GM12878 (cell line): ENCODE measurements around the gene PKNOX1. TPM values are rescaled to one million over a fixed set of nuclear protein-coding genes. Genes with fewer than 3 reads are reported as not detected.

ENCODE experiments used
- ATAC-seq: fragments of 200-7000 bp; cut with Tn5 transposase; 3 replicates; pipeline ENCODE4 v1.9.1; 2020; ENCODE audit warnings: mild to moderate bottlenecking, moderate library complexity
- BruUV-seq: library from RNA; stranded (reverse); fragments of 400-500 nt; replicated peaks from 2 replicates; lab custom pipeline; 2021; lab: Mats Ljungman, UMichigan
- CTCF ChIA-PET: fragments of 300-600 bp; sonication (Branson Sonifier 250); formaldehyde crosslinking; extraction: SDS; loops from one replicate; lab custom pipeline; 2021; ENCODE audit warnings: inconsistent platforms; lab: Yijun Ruan, JAX
- POLR2A ChIA-PET: fragments of 350-600 bp; formaldehyde crosslinking; extraction: SDS; loops from one replicate; lab custom pipeline; 2021; ENCODE audit warnings: inconsistent platforms; lab: Charles Lee
- RAD21 ChIA-PET: fragments of 300-600 bp; sonication (Branson Sonifier 250); formaldehyde crosslinking; loops from one replicate; lab custom pipeline; 2023; ENCODE audit warnings: antibody characterized with exemption; ENCODE audit not compliant: unreplicated experiment; lab: Charles Lee
- SMC1A ChIA-PET: fragments of 300-600 bp; sonication (Branson Sonifier 250); formaldehyde crosslinking; loops from one replicate; lab custom pipeline; 2023; ENCODE audit not compliant: unreplicated experiment, uncharacterized antibody; lab: Charles Lee
- DNase-seq: peaks from one replicate; pipeline ENCODE4 v3.0.0-alpha.2; 2011; ENCODE audit warnings: low read depth, low spot score
- FAIRE-seq: peaks from 3 replicates; lab custom pipeline; 2011; peaks lifted over from hg19 to GRCh38; lab: Jason Lieb, UNC
- H2AFZ ChIP-seq: 2 replicates; pipeline ENCODE4 v1.6.0; 2011; ENCODE audit warnings: low read depth, low read length, control low read depth; ENCODE audit not compliant: control insufficient read depth
- H3K27ac ChIP-seq: 2 replicates; pipeline ENCODE4 v1.5.1; 2011; ENCODE audit warnings: control low read depth; ENCODE audit not compliant: control insufficient read depth, insufficient read depth
- H3K27me3 ChIP-seq, 2 experiments: replicated peaks in 1 of 2; 2 replicates each; pipeline versions ENCODE4 v1.6.0 to v1.6.1; 2011; ENCODE audit warnings: low read length in 1 of 2; ENCODE audit not compliant: control insufficient read depth in 2 of 2, insufficient read depth in 2 of 2
- H3K36me3 ChIP-seq, 2 experiments: 2 replicates each; pipeline ENCODE4 v1.5.1; 2011; ENCODE audit warnings: low read length in 1 of 2; ENCODE audit not compliant: control insufficient read depth in 2 of 2, insufficient read depth in 2 of 2
- H3K4me1 ChIP-seq: 2 replicates; pipeline ENCODE4 v1.6.1; 2011; ENCODE audit warnings: mild to moderate bottlenecking, low read length, moderate library complexity, mixed read lengths; ENCODE audit not compliant: control insufficient read depth, insufficient read depth
- H3K4me2 ChIP-seq: 2 replicates; pipeline ENCODE4 v1.6.0; 2011; ENCODE audit warnings: control low read depth; ENCODE audit not compliant: control insufficient read depth, insufficient read depth
- H3K4me3 ChIP-seq: fragments of 200-600 bp; sonication (generic); 2 replicates; pipeline ENCODE4 v1.5.1; 2016
- H3K79me2 ChIP-seq: 2 replicates; pipeline ENCODE4 v1.6.0; 2011; ENCODE audit warnings: low read length; ENCODE audit not compliant: control insufficient read depth, insufficient read depth
- H3K9ac ChIP-seq: 2 replicates; pipeline ENCODE4 v1.8.0; 2011; ENCODE audit warnings: low read length, control low read depth, mixed read lengths; ENCODE audit not compliant: control insufficient read depth, insufficient read depth
- H3K9me3 ChIP-seq: replicated peaks from 3 replicates; pipeline ENCODE4 v1.5.1; 2011; ENCODE audit warnings: mild to moderate bottlenecking, low read length; ENCODE audit not compliant: control insufficient read depth, insufficient read depth
- H4K20me1 ChIP-seq: 2 replicates; pipeline ENCODE4 v1.6.0; 2011; ENCODE audit not compliant: control insufficient read depth, insufficient read depth
- BRCA1 ChIP-seq: IDR thresholded peaks from 2 replicates; pipeline ENCODE4 v1.6.1; 2011; ENCODE audit warnings: low read depth, low read length, improper control_type of control experiment
- CREB1 ChIP-seq: IDR thresholded peaks from 2 replicates; pipeline ENCODE4 v1.6.1; 2012; ENCODE audit warnings: low read depth, mild to moderate bottlenecking, inconsistent platforms
- IRF3 ChIP-seq: fragments of 450-650 bp; IDR thresholded peaks from 2 replicates; pipeline ENCODE4 v1.6.1; 2014; ENCODE audit warnings: mild to moderate bottlenecking
- MYB ChIP-seq: fragments of 150-350 bp; IDR thresholded peaks from 2 replicates; pipeline ENCODE4 v1.6.1; 2014; ENCODE audit warnings: mild to moderate bottlenecking, low read depth, low read length, borderline replicate concordance
- NKRF ChIP-seq: fragments of 450-650 bp; conservative IDR thresholded peaks from 2 replicates; pipeline ENCODE4 v1.6.1; 2017; ENCODE audit warnings: mild to moderate bottlenecking, moderate library complexity
- REST ChIP-seq: IDR thresholded peaks from 2 replicates; pipeline ENCODE4 v1.6.1; 2012; ENCODE audit warnings: mild to moderate bottlenecking, low read depth, low read length
- USF1 ChIP-seq: IDR thresholded peaks from 2 replicates; pipeline ENCODE4 v1.6.1; 2011; ENCODE audit warnings: borderline replicate concordance, low read depth, mild to moderate bottlenecking, moderate library complexity, mixed read lengths, low read length; ENCODE audit not compliant: insufficient read depth; ENCODE audit errors: extremely low read length
- ZBED1 ChIP-seq: IDR thresholded peaks from 2 replicates; pipeline ENCODE4 v1.6.1; 2016; ENCODE audit warnings: borderline replicate concordance
- WGBS: methylation state at CpG from one replicate; pipeline ENCODE4 v1.1.6; 2016; ENCODE audit warnings: low lambda C conversion rate; ENCODE audit not compliant: insufficient replicate concordance, insufficient coverage; ENCODE audit errors: missing lambda C conversion rate; 5-methylcytosine and 5-hydroxymethylcytosine counted together
- in situ Hi-C: fragments of 300-500 bp; cut with MboI; formaldehyde crosslinking; loops from 9 replicates; pipeline ENCODE4 v1.14.3; 2018; ENCODE audit warnings: mixed read lengths
- intact Hi-C: fragments of 100-400 bp; cut with micrococcal nuclease; formaldehyde crosslinking; loops from one replicate; pipeline ENCODE4 v1.14.2; 2022; ENCODE audit not compliant: unreplicated experiment
- polyA plus RNA-seq, 11 experiments: library from polyadenylated mRNA; depleted of rRNA in 4 of 11; unstranded in 6 of 11; stranded (reverse) in 5 of 11; fragments of >200 nt; fragmentation: Nextera tagmentation in 4 of 11; fragmentation: Illumina TruSeq in 1 of 11; extraction: Ambion mirVana in 4 of 11; extraction: Trizol in 1 of 11; gene quantifications; 1 replicate in 1 of 11; 2 replicates in 10 of 11; pipeline versions ENCODE4 v1.2.1 to v1.2.3, GENCODE V29; 2011 to 2016; ENCODE audit warnings: inconsistent platforms in 2 of 11, missing spikeins in 2 of 11, low read depth in 1 of 11
- total RNA-seq, 4 experiments: library from RNA; depleted of rRNA in 3 of 4; stranded (reverse); fragments of >200 nt in 3 of 4; fragmentation: Illumina TruSeq in 1 of 4; extraction: Trizol in 1 of 4; gene quantifications; 2 replicates each; pipeline versions ENCODE4 v1.2.1 to v1.2.3, GENCODE V29; 2013 to 2021

PKNOX1 gene
- total and polyA plus RNA-seq, 10 of the 15 experiments (the other 5 are each of a cell fraction or from before 2014, with no cell fraction given) = 6.9 to 23.7 (median 13.2) TPM

GRCh38 chr21:43021191-43021590 lies 46.8 kb downstream of the PKNOX1 start:
- Histone ChIP-seq H3K4me2 (no peak overlapping the region), H3K9me3 (no peaks in the 10 kb centered on the region), H3K4me1 (peaks cover under 1% of the 10 kb centered on the region), H3K4me3 (no peak overlapping the region), H3K27ac (no peak overlapping the region), H3K27me3 (no peaks in the 10 kb centered on the region), H3K36me3 (peaks cover 7 to 8% of the 10 kb centered on the region in 2 experiments; a peak in 3 of 4 replicates), H3K9ac (no peak overlapping the region), H2AFZ (no peak overlapping the region), H4K20me1 (no peaks in the 10 kb centered on the region), H3K79me2 (no peaks in the 10 kb centered on the region)
- TF ChIP-seq USF1 = no peak
- no peak for TF ChIP-seq MYB
- no peak for TF ChIP-seq REST
- TF ChIP-seq IRF3 = no peak
- TF ChIP-seq ZBED1 = no peak
- no peak for TF ChIP-seq BRCA1
- no peak for TF ChIP-seq NKRF
- no peak for TF ChIP-seq CREB1
- DNase-seq = no peak
- intact Hi-C loops (no loop called here), in situ Hi-C loops (no loop called here)
- WGBS = 86% methylated on average over 10 of the region's 10 CpGs
- no peak for FAIRE-seq
- no peak for ATAC-seq
- ChIA-PET RAD21 (no interaction called here), SMC1A (no interaction called here), POLR2A (no interaction called here), CTCF (interaction anchor here (0.6 kb wide), 1 partner anchor 149 kb away, joined by 3 read pairs; no protein-coding TSS in a partner anchor)
- no TSS peak for BruUV-seq
